GM10248 (cell line): ENCODE measurements around the gene TMEM167A.

Experiments used
- CTCF ChIA-PET: fragments of 300-600 bp; sonication (Branson Sonifier 250); formaldehyde crosslinking; extraction: SDS; loops from one replicate; lab custom pipeline; 2021; ENCODE audit warnings: antibody characterized with exemption; lab: Yijun Ruan, JAX
- POLR2A ChIA-PET: fragments of 350-650 bp; sonication (Branson Sonifier 250); formaldehyde crosslinking; extraction: SDS; loops from one replicate; lab custom pipeline; 2020; ENCODE audit warnings: antibody characterized with exemption; lab: Yijun Ruan, JAX
- DNase-seq: peaks from one replicate; pipeline ENCODE4 v3.0.0; 2012; ENCODE audit errors: extremely low spot score
- TF ChIP-seq, protein P1 (sequence below): IDR thresholded peaks from 2 replicates; pipeline ENCODE4 v1.5.1; 2012; ENCODE audit warnings: mild to moderate bottlenecking, low read depth; ENCODE audit errors: extremely low read depth, missing control alignments, control extremely low read depth

The TMEM167A gene

GRCh38 chr5:83115816-83116215, 38.6 kb upstream of the TMEM167A start:
- CTCF ChIA-PET, result no interaction called here

DNA sequence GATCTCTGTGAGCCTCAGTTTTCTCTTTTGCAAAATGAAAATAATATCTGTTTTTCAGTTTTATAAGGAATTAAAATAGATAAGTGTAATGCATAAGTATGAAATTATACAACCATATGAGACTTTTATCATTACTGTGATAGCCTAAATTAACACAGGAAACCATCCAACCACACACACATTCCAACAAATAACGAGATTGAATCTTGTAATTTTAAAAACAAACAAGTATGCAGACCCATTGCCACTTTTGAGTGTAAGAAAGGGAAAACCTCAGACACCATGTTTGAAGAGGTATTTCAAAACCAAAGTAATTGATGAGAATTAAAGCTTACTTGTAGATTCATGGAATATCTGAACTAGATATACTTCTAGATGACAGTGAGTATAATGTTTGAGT, 32.2 kb upstream of the TMEM167A start:
- CTCF ChIA-PET, result interaction anchor here (1.1 to 1.4 kb wide), 2 partner anchors 14 to 22 kb away, joined by 3 read pairs; no protein-coding TSS in a partner anchor
- DNase-seq, result no peak
- TF ChIP-seq, protein P1, sequence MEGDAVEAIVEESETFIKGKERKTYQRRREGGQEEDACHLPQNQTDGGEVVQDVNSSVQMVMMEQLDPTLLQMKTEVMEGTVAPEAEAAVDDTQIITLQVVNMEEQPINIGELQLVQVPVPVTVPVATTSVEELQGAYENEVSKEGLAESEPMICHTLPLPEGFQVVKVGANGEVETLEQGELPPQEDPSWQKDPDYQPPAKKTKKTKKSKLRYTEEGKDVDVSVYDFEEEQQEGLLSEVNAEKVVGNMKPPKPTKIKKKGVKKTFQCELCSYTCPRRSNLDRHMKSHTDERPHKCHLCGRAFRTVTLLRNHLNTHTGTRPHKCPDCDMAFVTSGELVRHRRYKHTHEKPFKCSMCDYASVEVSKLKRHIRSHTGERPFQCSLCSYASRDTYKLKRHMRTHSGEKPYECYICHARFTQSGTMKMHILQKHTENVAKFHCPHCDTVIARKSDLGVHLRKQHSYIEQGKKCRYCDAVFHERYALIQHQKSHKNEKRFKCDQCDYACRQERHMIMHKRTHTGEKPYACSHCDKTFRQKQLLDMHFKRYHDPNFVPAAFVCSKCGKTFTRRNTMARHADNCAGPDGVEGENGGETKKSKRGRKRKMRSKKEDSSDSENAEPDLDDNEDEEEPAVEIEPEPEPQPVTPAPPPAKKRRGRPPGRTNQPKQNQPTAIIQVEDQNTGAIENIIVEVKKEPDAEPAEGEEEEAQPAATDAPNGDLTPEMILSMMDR, result no peak
- POLR2A ChIA-PET, result no interaction called here

More at GRCh38 chr5:83115816-83116215, 38.6 kb upstream of the TMEM167A start:
- TF ChIP-seq, protein P1, result no peak
- DNase-seq, result no peak
- POLR2A ChIA-PET, result no interaction called here

DNA sequence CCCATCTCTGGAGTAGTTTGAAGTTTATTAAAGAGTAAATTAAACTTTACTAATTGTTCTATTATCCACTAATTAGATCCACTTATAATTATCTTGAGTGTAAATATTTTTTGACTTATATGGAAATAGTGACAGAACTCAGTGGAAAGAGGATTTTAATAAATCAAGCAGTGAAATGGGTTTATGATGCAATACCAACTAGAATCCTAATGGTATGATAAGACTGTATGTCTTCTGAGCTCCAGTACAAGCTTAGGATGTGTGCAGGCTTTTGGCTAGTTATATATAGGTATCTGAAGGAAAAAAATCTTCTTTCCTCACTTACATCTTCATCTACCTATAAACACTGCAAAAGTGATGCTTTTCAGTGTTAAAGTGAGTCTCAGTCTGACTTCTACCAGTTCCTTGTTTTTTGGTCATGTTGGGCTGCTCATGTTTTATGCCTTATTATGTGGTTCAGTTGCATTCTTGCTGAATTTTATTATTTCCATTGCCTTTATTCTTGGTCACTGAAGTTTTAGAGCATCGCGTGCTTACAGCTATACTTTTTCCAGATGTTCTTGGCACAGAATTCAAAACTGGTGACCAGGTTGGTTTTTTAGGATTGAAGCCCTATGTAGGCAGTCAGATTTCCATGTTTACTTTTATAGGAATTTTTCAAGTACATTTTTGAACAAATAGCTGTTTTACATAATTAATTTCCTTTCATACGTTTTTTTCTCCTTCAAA, 30.7 kb upstream of the TMEM167A start:
- ChIA-PET CTCF (interaction anchor here (1.4 kb wide), 1 partner anchor 10 kb away, joined by 3 read pairs; no protein-coding TSS in a partner anchor), POLR2A (no interaction called here)
- TF ChIP-seq, protein P1, result no peak
- no peak for DNase-seq

DNA sequence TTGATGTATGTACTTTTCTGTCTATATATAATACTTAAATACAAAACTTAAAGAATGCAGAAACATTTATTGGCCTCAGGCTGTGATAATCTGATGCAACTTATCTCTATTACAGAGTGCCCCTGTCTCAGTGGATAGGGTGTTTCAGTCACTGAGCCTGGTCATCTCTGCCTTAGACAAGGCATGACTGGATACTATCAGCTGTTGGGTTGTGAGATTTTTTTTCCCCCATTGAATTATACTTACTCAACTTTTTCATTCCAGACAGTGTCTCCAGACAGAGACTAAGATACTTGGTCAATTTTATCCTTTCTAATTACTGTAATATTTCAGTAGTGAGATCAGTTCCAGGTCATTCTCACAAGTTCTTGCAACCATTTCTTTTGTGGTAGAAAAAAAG, 26.8 kb upstream of the TMEM167A start:
- ChIA-PET POLR2A (no interaction called here), CTCF (no interaction called here)
- no peak for DNase-seq

GRCh38 chr5:83102364-83102980, 25.3 kb upstream of the TMEM167A start:
- ChIA-PET POLR2A (no interaction called here), CTCF (interaction anchor here (0.9 kb wide), 1 partner anchor 9 kb away, joined by 3 read pairs; no protein-coding TSS in a partner anchor)
- DNase-seq, result no peak
- TF ChIP-seq, protein P1, result no peak

More for the DNA sequence above, 26.8 kb upstream of the TMEM167A start:
- TF ChIP-seq, protein P1, result no peak

DNA sequence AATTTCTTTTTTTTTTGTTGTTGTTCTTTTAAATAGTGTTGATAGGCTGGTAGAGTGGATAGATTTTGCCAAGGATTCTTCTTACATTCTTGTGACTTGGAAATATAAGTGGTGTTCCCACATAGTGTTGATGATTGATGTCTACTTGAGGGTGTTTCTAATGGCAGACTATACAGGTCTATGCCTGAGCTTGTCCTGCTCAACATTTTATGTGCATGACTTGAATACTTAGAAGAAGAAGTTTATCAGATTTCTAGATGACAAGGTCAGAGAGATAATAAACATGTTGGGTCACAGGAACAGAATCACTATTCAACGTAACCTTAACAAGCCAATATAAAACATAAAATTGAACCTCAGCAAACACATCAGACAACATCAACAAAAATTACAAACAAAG, 24.3 kb upstream of the TMEM167A start:
- TF ChIP-seq, protein P1, result no peak
- POLR2A ChIA-PET, result no interaction called here
- no peak for DNase-seq
- CTCF ChIA-PET, result no interaction called here
